Ureter (tissue), 1 donor: ENCODE data around the gene TGFBRAP1. TPM values are rescaled to one million over a fixed set of nuclear protein-coding genes. Genes with fewer than 3 reads are reported as not detected.
"Not testable (repeated sequence)": the region's sequence is repeated elsewhere in the genome, so short reads cannot be mapped to it uniquely, and the experiment has no call there.

ENCODE experiments used
- DNase-seq: peaks from one replicate; pipeline ENCODE4 v3.0.0-alpha.2; 2020; ENCODE audit warnings: low spot score
- total RNA-seq: library from RNA; stranded (reverse); gene quantifications from one replicate; pipeline ENCODE4 v1.2.4, GENCODE V29; 2023
- donor health status: DM: yes; HTN: yes; CAD: no.

TGFBRAP1 gene
- total RNA-seq, 1 donor from 2014 or later = 22.9 TPM

DNA sequence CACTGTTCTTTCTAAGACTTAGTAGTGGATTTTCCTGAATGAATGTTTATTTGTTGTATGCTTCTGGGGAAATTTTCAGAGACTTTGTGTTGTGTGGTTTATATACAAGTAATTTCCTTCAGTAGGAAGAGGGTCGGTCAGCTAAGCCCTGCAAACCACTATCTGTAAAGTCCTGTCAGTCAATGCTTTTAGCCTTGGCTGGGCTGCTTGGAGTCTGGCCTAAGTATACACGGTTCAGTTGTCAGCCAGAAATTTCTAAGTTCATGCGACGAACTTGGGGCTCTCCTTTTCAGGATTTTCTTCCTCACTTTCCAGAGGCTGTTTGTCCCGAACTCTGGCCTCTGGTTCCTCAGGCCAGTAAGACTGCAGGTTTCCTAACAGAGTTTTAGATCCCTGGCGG lies 29.1 kb upstream of the TGFBRAP1 start:
- no peak for DNase-seq

GRCh38 chr2:105357122-105357521 lies 27.6 kb upstream of the TGFBRAP1 start:
- DNase-seq = no peak

DNA sequence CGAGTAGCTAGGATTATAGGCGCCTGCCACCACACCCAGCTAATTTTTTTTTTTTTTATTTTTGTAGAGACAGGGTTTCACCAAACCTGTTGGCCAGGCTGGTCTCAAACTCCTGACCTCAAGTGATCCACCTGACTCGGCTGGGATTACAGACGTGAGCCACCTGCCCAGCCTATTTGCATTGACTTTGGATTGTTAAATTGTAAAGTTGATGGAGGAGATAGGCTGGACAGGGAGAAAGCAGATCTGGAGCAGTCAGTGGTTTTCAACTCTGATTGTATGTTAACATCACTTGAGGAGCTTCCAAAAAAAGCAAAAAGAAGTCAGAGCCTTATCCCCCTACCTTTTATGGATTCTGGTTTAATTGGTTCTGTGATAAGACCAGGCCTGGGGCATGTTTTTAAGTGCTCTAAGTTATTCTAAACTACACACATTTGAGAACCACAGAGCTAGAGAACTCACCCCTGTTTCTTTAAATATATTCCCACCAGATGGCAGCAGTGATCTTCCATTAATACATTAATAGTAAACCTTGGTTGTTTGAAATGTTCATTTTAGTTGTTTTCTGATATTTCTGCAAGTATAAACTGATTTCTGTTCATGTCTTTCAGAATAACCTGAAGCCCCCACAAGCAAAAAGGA lies 15.3 kb upstream of the TGFBRAP1 start:
- no peak for DNase-seq

- no peak for DNase-seq
These were observed 9.9 kb upstream of the TGFBRAP1 start for GRCh38 chr2:105339414-105339813.

DNA sequence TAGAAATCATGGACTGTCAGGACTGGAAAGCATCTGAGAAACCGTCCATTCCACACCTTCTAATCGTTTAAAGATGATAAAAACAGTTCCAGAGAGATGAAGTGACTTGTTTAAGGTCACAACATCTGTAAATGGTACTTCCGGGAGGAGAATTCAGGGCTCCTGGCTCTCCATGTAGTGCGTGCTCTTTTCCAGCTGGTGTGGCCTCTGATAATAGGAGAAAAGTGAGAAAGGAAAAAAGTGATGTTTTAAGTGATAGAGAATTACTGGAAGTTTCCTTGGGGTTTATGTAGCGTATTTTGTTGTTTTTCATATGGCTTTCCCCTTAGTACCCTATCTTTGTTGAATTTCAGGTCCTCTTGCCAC lies 8.5 kb upstream of the TGFBRAP1 start:
- no peak for DNase-seq

DNA sequence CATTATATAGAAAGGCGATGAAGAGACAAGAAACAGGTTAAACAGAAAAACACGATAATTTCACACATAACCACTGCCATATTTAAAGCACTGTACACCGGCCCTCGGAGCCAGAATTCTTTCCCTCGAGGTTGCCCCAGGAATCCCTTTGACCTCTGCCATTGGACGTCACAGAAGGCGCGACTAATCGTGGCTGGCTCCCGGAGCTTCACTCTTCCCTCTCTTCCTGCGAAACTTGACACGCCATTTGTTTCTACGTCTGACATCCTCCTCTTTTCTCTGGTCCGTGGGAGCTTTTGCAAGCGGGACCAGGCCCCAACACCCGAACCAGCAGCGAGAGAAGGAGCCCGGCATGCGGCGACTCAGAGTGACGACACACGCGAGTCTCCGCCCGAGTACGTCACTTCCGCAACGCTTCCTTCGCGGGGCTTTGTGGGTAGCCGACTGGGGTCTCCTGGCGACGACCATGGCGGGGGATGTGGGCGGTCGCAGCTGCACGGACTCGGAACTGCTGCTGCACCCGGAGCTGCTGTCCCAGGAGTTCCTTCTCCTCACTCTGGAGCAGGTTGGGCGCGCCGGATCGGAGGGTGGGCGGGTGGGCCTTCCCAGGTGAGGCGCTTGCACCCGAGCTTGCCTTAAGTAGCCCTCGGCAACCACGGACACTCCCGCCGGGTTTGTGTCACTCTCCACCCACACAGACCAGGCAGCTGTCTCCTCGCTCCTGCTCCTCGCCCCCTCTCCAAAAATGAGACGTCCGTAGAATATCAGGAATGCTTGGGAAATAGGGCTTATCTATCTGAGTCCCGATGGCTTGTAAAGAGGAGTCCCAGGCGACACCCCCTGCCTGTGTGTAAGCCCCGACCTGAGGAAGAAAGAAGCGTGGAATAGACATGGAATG lies 7.8 kb upstream of the TGFBRAP1 start, which contains the start of gene C2orf49:
C2orf49 (plus strand) TSS at position 419 of the 898 bp plus-strand sequence; CDS start at position 467, 48 bp downstream.
- DNase-seq = peak; percentile 89

GRCh38 chr2:105336786-105337121 lies 7.2 kb upstream of the TGFBRAP1 start:
- DNase-seq = no peak

- DNase-seq = no peak
These were observed 5.9 kb upstream of the TGFBRAP1 start for GRCh38 chr2:105335469-105335868.

- DNase-seq = no peak
These were observed 4.7 kb upstream of the TGFBRAP1 start for GRCh38 chr2:105334211-105334610.

DNA sequence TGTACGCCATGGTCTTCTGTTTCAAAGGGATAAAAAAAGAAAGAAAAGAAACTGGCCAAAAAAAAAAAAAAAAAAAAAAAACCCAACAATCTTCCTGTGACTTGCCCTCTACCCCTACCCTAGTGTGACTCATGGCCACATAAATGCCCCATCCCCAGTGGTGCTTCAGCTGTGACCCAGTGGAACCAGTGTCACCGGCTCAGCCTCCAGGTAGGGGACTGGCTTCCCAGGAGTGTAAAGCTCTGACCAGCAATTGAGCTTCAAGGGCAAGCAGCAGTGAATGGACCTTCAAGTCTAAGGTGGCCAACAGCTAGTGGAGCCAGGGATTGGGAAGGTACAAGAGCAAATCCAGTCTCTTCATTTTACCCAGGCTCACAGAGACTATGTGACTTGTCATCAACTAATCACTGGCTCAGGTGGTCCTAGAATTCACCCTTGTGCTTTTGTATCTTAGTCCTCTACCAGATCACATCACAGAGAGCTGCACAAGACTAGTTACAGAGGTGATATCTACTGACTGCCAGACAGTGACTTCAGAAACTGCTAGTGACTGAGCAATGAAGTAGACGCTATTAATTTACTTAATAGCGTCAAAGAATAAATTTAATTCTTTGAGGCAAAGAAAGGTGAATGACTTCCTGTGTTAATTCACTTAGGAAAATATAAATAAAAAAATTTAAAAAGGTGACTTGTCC lies 1.3 kb upstream of the TGFBRAP1 start:
- no peak for DNase-seq

DNA sequence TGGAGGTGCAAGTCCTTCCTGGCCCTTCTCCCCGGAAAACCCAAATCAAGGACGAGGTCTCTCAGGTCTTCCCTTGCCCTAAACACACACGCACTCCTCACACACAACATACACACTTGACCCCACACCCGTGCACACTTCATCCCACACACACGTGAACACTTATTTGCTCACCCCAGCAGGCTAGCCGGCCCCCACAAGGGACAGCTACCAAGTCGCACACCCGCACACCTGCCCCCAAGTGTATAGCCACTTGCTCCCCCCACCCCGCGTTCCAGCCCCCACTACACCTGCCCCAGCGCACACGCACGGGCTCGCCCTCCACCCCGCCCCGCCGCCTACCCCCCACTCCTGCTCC lies 359 bp downstream of the TGFBRAP1 start:
- DNase-seq = no peak

GRCh38 chr2:105328281-105329196 lies 996 bp downstream of the TGFBRAP1 start:
- peak; percentile 53 for DNase-seq

GRCh38 chr2:105327690-105328089 lies 1.8 kb downstream of the TGFBRAP1 start:
- DNase-seq = no peak

GRCh38 chr2:105327271-105327670 lies 2.3 kb downstream of the TGFBRAP1 start:
- not testable (repeated sequence) for DNase-seq

DNA sequence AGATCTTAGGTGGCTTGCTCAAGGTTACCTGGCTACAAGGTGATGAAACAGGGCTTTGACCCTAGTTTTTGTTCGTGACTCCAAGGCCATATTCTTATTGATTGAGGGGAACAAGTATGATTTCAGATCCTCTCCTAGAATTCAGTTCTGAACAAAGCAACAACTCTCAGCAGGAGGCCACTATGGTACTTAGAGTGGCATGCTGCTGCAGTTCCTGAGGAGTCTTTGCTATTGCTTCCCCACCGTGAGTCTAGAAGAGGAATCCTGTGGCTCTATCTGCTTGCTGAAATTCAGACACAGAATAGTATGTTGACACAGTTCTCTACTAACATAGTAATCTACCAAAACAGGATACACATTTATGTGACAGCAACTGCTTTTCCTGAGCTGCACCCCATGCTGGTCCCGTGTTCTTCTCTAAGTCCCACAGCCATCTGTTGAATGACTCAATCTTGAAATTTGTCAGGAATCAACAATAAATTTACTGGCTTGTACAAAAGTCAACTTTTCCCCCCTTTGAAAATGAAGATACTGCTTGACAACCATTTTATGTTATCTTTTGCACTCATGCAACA lies 4.1 kb downstream of the TGFBRAP1 start:
- no peak for DNase-seq

DNA sequence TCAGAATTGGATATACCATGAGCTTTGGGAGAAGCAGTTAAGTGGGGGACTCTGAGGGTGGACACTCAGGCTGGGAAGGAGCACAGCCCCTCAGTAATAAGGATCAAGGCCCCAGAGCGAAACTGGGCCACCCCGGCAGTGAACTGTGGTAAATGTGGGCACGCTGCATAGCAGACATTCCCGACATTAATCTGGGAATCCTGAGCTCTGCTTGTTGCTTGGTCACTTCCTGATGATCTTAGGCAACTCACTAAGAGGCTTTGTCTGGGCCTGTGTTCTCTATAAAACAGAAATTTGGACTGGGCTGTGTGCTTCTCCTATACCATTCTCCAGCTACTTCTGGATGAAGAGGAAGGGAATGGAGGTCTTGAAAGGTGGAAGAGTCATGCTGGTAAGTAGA lies 4.8 kb downstream of the TGFBRAP1 start:
- DNase-seq = no peak

- no peak for DNase-seq
These were observed 5.4 kb downstream of the TGFBRAP1 start for GRCh38 chr2:105324101-105324500.

DNA sequence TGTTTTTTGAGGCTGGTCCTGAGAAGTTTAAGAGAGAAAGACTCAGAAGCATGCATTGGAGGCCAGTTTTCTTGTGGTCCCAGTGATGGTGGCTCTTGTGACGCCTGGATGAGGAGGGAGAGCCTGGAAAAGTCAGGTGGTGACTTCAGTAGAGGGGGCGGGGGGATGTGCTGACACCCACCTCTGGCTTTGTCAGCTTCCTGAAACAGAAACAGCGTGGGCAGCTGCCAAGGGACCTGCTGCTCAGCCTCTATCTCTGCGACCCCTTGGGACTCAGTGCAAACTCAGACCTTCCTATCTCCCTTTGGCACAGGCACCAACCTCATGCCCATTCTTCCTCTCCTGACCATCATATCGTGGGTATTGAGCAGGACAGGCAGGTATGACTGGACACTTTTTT lies 6.4 kb downstream of the TGFBRAP1 start:
- DNase-seq = no peak

DNA sequence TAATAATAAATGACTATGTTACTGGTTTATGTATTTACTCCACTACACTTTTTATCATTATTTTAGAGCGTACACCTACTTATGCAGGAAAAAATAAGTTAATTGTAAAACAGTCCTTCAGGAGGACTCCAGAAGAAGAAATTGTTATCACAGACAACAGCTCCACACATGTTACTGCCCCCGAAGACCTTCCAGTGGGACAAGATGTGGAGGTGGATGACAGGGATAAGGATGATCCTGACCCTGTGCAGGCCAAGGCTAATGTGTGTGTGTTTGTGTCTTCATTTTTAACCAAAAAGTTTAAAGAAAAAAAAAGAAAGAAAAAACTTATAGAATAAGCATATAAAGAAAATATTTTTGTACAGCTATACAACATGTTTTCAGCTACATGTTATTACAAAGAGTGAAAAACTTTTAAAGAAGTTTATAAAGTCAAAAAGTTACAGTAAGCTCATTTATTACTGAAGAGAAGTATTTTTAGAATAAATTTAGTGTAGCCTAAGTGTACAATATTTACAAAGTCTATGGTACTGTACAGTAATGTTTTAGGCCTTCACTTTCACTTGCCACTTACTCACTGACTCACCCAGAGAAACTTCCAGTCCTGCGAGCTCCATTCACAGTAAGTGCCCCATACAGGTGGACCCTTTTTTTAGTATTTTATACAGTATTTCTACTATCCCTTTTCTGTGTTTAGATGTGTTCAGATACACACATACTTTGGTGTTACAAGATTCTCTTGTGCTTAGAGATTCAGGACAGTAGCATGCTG lies 7.5 kb downstream of the TGFBRAP1 start:
- no peak for DNase-seq

GRCh38 chr2:105320651-105321215 lies 8.8 kb downstream of the TGFBRAP1 start:
- DNase-seq = no peak
